HG03442 (cell line): Measurements from ENCODE around the gene RLF.

Experiments used
- ATAC-seq: cut with Tn5 transposase; IDR thresholded peaks from one replicate; pipeline ENCODE4 v1.9.1; 2021; ENCODE audit warnings: mild to moderate bottlenecking, moderate library complexity; ENCODE audit not compliant: unreplicated experiment

Gene RLF

DNA sequence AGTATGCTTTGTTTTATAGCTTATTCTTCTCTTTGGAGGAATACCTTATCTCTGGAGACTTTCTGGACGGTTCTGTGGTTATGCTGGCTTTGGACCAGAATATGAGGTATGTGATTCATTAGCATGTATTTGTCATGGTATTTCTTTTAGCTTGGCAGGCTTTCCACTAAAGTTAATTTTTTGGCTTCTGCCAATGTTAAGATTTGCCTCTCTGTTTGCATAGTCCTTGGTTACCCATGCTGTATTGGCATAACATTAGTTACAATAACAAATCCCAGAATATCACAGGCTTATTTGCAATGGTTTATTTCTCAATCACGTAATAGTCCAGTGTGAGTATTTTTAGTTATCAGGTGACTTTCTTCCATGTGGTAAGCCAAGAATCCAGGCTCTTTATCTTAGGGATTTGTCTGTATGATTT, 106.6 kb downstream of the RLF start:
- ATAC-seq, result no peak

DNA sequence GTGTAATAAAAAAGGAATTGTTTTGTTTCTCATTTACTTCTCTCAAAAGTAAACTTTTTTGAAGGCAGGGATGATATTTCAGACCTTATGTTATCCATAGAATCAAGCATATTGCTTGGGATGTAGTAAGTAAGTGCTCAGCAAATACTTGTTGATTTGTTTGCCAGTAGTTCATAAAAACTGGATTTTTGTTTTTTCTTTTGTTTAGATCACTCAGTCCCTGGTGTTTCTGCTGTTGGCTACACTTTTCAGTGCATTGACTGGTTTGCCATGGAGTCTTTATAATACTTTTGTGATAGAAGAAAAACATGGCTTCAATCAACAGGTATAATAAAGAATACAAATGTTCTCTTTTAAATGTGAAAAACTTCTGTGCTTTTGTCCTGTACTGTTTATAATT, 107.0 kb downstream of the RLF start:
- ATAC-seq, result no peak

DNA sequence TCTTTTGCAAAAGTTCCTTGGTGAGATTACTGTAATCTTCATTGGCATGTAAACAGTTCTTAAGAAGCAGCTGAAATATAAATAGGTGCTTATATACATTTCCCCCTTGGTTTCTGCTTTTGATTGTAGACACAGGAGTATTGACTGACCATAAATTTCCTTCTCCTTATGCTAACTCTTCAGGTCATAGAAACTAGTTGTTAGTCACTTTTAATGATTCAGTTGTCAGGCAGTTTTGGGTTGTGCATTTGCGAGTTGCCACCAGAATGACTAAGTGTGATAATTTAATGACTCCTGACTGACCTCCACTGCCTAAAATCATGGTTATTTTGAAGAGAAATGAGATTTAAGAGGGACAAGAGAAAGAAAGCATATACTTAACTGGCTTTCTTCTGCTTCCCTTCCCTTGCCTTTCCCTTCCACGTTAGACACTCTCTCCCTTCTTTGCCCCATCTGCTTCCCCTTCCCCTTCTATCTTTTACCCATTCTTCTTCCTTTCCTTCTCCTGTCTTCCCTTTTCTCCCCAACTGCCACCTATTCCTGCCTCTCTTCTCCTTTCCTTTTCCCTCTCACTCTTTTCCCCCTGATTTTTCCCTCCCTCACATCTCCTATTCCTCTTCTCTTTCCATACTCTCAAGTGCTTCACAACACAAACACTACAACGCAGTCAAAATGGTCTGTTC, 109.1 kb downstream of the RLF start:
- no peak for ATAC-seq

DNA sequence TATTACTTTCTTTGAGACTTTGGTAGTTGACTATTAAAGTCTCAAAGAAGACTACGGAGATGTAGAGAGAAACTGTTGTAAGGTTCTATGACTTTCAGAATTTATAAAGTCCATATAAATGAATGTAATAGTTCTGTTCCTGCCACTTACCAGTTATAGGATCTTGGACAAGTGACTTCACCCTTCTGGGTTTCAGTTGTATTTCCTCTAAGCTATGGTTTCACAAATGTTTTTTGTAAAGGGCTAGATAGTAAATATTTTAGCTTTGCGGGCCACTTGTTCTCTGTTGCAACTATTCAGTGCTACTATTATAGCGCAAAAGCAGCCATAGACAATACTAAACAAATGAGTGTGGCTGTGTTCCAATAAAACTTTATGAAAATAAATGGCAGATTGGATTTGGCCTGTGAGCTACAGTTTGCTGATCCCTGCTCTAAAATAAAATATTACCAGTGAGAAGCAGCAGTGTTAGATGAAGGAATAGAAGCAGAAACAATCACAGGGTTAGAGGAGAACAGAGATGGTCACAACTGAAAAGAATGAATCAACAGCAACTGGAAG, 111.5 kb downstream of the RLF start:
- ATAC-seq, result no peak

DNA sequence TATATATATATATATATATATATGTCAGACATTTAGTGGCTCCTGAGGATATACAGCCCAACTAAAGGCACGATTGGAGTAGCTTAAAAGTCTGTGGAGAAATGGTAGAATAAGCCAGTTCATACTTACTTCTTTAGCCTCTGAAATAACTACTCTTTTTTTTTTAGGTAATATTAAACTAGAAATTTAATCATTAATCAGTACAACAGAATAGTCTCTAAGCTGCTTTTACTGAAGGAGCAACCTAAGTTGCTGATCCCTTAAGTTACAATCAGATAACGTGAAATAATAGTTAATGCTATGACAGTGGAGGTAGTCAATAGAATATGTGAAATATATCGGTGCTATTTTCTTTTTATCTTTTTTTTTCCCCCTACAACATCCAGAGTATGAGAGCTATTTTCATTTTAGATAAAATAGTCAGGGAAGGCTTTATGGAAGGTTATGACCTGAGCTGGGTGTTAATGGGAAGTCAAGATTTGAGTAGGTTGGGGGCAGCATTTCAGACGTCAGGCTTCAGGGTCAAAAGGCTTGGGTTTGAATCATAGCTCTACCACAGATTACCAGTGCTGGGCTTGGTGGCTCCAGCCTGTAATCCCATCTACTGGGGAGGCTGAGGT, 112.5 kb downstream of the RLF start:
- ATAC-seq, result no peak

DNA sequence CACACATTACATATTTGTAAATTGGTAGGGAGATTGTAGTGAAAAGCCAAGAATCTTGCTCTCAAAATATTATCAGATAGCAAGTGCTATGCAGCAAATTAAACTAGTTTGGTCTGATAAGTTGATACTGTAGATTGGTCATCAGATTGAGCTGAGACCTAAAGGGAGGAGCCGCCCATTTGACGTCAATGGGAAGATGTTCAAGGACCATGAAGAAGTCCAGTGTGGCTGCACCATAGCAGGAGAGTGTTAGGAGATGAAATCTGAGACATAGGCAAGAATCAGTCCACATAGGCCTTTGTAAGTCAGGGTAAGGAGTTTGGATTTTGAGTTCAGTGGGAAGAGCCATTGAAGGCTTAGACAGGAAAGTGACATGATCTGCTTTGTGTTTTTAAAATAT, 113.1 kb downstream of the RLF start:
- ATAC-seq, result no peak

DNA sequence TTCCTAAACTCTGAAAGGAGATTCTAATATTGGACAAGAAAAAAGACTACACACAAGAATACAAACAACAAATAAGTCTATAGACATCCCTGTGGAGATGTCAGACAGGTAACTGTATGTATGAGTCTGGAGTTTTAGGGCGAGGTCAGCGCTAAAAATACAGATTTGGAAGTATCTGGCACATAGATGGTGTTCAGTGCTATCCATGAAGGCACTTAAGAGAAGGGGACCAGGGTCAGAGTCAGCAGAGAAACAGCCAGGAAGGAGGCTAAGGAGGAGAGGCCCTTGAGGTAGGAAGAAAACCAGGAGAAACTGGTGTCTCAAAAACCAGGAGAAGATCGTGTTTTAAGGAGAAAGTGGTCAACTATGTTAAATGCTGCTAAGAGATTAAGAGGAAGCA, 114.9 kb downstream of the RLF start:
- ATAC-seq, result no peak

DNA sequence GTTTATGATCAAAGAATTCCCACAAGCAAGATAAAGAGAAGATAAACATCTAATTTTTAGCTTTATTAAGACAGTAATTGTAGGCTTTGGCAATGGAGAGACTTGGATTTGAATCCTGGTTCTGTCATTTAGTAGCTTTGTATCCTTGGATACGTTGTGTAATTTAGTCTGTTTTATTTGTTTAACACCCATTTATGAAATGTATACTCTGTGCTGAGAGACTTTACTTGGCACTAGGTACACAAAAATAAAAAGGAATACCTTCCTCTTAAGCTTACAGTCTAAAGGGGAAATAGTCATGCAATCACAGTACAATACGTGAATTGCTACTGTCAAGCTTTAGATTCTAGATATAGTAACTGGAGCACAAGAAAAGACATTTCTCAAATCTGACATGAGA, 120.7 kb downstream of the RLF start:
- no peak for ATAC-seq
